Stimulated activated CD4-positive, alpha-beta T cell treated with anti-CD3 and anti-CD28 coated beads, TNF-alpha, amount 100 ng/mL, for 48 hours (primary cell): ENCODE measurements around the gene PALM3.

Source experiments
- DNase-seq, 3 donors: peaks; one replicate each; pipeline ENCODE4 v3.0.0-alpha.2; 2020; ENCODE audit warnings: low read depth in 3 of 3

Gene PALM3, protein sequence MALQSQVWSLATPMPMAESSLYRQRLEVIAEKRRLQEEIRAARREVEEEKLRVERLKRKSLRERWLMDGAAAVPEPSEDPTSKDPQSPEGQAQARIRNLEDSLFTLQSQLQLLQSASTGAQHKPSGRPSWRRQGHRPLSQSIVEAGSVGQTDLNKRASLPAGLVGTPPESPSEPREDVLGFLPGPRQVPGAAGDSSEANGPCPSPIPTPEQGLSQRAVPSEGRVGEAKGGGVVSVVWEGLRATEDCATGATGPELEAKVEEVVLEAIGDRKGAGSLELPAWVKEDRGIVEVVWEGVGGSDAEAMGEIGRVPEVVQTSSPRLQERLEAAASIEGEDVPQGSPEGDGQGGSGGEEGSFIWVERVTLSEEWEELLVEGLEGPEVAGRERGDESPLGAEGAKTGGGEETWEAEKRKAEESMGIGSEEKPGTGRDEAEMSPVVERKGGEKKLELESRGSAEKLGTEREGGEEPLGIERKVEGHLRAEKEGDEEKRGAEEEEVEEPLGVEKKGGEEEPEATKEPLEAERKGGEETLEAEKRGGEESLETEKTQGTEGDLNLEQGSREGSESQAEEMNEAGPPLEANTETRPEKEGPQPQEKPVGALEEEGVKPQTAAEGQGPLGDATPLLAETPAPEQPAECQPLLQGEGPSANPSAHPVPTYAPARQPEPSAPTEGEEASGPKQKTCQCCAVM

DNA sequence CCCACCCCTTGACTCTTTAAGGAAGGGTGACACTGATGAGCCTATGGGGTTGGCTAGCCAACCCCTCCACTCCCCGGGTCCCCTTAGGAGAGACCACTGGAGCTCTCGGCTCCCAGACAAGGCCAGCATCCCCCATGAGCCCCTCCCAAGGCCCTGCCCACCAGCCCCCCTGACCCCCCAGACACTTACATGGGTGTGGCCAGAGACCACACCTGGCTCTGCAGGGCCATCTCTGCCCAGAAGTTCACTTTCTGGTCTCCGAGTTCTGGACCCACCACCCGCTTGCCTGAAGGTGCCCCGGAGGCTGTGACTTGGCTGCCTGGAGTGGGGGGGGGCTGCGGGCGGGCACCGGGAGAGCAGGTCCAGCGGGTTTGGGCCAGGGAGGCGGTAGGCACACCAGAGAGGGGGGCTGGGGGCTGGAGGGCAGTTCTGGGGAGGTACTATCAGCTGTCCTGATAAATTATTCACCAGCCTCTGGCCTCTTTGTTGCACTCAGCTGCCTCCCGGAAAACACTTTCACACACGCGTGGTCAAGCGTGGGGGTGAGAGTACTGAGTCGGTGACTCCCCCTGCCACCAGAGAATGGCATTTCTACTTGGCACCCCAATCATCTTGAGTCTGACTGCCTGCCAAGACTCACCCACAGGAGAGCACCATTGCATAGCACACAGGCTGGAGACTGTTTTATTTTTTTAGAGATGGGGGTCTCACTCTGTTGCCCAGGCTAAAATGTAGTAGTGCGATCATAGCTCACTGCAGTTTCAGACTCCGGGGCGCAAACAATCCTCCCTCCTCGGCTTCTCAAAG, at the start of gene PALM3:
Gene PALM3 (minus strand): TSS at position 326 of the 807 bp plus-strand sequence. CDS start 96 bp downstream, at position 230.
- no peak for DNase-seq

- no peak for DNase-seq
Measured at GRCh38 chr19:14111486-14111885, 49.6 kb upstream of the PALM3 start.

DNA sequence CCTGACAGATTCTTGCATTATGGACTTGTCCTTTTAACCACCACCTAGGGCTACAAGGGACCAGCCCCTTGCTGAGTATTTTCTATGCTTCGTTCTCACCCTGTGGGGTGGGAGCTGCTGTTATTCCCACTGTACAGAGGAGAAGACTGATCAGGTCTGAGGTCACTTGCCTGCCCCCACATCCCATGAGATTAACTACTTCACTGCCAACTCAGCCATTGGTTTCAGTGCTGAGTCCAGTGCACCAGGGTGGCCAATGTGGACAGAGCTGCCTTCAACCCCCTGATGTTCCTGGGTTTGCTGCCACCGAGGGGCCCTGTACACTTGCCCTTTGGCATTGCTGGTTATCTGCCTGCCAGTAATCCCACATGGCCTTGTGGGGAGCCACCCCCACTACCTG, 48.8 kb upstream of the PALM3 start:
- no peak for DNase-seq

DNA sequence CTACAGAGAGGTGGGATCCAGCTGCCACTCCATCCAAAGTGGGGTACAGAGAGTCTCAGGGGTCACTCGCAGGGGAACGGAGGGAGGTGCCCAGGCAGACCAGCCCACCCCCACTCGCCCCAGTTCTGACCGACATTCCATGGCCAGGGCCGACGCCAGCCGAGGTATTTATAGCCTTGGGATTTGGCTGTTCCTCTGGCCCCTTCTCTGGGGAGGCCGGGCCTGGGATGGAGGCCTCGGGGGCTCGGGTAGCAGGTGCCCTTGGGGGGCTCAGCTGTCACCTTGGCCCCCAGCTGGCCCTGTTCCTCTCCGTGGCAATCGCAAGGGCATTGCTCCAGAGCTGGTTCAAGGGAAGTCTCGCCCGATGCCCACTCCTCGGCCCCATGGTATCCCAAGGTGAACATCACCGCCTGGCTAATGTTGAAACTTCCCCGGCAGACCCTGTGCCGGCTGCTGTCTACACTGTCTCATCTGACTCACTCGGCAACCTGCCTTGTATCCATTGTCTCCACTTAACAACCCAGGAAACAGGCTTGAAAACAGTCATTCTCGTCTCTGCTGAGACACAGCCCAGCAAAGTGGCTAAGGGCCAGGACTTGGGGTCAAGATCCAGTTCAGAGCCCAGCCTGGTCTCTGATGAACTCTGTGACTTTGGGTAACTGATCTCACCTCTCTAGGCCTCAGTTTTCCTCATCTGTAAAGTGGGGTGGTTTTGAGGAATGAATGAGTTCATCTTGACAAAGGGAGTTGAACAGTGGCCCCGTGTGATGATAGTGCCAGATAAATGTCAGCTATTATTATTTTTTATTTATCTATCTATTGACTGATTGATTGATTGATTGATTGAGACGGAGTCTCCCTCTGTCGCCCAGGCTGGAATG, 45.9 kb upstream of the PALM3 start:
- DNase-seq: no peak

- DNase-seq: no peak
Measured at GRCh38 chr19:14106840-14107239, 45.0 kb upstream of the PALM3 start.

DNA sequence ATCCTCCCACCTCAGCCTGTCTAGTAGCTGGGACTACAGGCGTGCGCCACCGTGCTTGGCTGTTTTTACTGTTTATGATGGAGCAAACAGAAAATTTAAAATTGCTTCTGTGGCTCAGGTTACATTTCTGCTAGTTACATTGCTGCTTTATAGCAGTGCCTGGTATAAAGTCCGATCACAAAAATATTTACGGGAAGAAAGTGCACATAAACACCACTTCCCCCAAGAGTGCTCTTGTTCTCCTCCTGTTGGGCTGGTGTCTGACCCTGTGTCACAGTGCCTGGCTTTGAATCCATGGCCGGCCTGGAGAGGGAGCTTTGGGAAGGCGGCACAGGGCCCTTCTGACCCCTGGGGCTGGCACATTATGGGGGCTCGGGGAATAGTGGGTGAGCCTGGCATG, 43.8 kb upstream of the PALM3 start:
- no peak for DNase-seq

DNA sequence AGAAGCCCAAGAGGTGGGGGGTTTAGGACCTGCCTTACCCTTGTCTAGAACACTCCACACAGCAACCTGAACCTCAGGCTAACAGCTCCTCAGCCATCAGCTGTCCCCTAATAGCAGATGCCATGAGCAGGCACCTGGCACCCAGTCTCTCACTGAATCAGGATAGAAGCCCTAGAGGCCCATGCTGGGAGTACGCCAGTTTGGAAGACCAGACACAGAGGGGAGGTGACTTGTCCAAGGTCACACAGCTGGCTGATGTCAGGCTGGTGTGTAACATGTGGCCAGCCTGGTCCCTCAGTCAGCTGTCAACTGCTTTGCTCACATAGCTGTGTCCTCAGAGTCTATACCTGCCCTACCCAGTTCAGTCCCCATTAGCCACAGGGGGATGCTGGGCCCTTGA, 41.4 kb upstream of the PALM3 start:
- DNase-seq: no peak

- DNase-seq: no peak
Measured at GRCh38 chr19:14102756-14103155, 40.9 kb upstream of the PALM3 start.

GRCh38 chr19:14102102-14102696, 40.3 kb upstream of the PALM3 start:
- no peak for DNase-seq

DNA sequence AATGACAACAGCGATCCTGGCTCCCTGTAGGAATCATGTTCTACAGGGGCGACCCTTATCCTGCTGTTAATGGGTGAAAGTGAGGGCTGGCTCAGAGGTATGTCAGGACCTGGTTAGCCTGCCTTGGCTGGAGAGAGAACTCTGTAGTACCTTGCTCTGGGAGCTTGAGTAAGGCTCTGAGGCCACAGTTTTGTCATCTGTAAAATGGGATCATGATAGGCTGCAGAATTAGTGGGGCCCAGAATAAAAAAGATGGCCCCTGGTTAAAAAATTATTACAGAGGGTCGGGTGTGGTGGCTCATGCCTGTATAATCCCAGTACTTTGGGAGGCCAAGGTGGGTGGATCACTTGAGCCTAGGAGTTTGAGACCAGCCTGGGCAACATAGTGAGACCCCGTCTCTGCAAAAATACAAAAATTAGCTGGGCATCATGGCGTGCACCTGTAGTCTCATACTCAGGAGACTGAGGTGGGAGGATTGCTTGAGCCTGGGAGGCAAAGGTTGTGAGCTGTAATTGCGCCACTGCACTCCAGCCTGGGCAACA, 39.2 kb upstream of the PALM3 start:
- DNase-seq: no peak

DNA sequence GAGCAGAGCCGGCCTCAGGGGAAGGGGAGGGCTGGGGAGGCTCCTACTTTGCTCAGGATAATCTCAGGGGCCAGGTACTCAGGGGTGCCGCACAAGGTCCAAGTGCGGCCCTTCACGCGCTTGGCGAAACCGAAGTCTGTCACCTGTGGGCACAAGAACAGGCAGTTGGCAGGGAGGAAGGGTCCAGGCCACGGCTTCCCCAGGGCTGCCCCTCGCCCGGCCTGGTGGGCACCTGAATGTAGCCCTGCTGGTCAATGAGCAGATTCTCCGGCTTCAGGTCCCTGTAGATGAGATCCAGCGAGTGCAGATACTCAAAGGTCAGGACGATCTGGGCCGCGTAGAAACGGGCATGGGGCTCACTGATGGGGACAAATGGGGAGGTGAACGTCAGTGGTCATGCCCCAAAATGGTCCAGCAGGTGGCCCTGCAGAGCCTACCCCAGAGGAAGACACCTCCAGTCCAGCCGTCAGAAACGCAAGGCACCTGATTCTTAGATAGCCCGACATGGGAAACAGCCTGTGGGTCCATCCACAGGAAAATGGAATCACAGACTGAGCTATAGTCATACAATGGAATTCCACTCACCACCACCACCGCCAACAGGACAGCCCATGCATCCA, 35.8 kb upstream of the PALM3 start:
- DNase-seq: no peak

DNA sequence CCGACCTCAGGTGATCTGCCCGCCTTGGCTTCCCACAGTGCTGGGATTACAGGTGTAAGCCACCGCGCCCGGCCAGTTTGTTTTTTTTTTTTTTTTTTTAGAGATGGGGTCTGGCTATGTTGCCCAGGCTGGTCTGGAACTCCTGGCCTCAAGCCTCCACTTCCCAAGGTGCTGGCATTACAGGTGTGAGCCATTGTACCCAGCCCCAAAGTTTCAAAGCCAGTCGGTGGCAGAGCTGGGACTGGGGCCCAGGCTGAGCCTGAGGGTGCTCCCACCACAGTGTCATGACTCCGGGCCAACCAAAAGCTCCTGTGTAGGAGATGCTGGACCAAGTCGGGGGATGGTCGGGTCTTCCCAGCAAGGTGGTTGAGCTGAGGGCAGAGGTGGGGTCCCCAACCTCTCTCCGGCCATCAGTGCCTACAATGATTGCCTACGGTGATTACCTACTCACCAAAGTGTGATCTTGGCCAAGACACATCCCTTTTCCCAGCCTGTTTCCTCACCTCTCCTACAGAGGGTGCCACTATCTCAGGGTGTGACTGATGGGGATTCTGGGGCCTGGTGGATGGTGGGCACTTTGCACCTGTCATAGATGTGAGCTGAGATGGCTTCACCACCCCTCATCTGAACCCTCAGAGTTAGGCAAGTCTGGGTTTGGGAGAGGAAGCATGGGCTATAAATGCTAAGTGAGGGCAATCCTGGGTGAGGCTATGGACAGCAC, 34.6 kb upstream of the PALM3 start:
- no peak for DNase-seq

DNA sequence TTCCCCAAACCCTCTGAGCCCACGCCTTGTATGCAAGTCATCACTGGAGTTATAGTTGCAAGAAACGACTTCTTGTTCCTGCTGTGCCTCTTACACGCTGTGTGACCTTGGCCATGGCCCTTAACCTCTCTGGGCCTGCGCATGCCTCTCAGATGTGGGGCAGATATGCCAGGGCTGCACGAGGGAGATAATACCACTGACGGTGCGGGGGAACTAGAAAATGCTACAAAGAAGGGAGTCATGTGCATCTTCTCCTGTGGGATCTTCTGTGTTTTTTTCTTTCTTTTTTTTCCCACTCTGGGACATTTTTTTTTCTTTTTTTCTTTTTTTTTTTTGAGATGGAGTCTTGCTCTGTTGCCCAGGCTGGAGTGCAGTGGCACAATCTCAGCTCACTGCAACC, 33.0 kb upstream of the PALM3 start:
- no peak for DNase-seq

DNA sequence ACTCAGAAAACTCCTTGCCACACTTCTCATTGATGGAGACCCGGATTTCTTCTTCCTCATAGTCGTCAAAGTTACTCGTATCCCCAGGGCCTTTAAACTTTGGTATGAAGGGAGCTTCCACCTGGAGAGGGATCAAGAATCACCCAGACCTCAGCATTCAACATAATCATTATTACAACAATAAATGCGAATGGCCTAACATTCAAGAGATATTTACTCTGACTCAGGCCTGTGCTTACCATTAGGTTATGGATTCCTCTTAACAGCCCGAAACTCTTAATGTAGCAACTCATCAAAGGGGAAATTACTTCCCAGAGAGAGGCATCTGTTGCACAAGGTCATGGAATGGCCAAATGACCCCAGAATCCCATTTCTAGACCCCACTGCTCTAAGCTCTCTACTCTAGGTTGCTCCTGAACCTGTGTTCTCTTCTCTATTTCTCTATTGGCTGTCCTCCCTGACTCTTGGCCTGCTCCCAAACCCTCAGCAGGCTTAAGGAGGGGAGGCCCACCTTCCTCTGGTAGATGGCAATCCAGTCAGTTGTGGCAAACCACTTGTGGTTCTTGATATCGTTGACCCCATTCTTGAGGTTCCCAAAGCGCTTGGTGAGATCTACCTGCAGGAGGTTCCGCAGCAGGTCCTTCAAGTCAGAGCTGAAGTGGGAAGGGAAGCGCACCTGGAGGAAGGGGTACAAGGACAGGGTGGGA, 31.4 kb upstream of the PALM3 start:
- DNase-seq: no peak

DNA sequence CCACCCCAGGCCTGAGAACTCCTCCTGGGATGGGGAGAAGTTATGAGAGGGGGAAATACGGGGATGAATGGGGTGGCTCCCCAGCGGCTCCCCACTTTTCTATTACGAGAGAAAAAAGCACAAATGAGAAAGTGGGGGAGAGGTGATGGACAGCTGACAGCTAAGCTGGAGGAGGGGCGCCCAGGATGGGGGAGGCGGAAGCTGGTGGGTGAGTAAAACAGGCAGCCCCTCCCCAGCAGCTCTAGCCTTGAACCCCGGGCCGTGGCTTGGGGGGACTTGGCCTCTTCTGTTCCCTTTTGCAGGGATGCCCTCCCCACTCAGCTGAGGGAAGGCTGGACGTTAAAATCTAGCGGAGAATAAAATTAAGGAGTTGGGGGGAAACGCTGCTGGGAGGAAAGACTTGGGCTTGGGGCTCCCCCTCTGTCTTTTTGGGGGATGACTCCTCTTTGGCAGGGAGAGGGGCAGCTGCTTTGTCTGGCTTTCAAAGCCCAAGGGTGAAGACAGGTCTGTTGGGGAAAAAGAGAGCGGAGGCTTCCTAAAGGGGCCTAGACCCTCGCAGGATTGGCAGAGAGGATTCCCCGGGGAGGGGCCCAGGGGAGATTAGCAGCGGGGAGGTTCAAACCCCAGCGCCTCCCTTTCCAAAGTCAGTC, 30.1 kb upstream of the PALM3 start:
- DNase-seq: no peak

DNA sequence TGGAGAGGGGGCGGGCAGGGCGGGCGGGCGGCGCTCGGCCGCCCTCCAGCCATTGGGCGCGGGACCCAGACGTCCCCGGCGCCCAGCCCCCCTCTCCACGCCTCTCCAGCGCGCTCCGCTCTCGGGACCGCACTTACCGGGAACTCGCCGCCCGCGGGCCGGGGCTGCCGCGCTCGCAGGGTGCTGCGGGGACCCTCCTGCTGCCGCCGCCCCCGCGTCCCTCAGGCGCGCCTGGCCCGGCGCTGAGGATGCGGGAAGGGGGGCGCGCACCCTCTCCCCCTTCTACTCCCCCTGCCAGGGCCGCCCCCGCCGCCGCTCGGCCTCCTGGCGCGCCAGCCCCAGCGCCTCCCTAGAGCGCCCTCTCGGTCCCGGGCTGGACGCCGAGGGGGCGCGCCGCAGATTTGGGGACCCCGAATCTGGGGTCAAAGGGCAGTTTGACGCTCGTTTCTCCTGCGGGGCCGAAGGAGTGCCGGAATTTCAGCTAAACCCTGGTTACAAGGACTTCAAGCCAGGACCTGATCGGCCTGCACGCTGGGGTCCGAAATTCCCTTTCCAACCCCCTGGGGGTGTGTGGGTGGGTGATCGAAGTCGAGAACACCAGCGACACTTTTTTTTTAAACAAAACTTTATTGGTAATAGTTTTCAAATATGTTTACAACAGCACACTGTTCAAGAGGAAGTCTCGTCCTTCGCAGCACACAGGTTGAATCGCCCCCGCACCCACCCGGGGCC, 29.4 kb upstream of the PALM3 start:
- peak; percentile 48 to 78 (median 53) for DNase-seq

DNA sequence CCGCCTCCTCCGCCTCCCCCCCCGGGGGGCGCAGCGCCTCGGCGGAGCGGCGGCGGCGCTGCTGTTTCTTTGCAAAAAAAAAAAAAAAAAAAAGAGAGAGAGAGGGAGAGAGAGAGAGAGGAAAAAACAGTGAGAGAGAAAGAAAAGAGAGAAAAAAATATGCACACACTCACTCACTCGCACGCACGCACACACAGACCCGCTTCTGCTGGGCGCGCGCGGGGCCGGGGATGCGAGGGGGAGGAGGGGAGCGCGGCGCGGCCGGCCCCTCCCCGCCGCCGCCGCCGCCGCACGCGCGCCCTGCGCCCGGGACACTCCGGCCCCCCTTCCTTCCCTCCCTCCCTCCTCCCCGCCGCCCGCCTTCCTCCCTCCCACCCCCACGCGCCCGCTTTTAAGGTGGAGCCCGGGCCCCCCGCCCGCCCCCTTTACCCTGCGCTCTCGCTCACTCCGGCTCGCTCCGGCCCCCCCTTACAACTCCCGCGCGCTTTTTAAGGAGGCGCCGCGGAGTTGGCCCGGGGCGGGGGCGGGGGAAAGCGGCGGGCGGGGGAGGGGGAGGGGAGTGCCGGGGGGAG, 28.7 kb upstream of the PALM3 start, which contains the start of gene SAMD1:
Gene SAMD1 (minus strand): TSS at position 243 of the 572 bp plus-strand sequence.
- DNase-seq: peak; percentile 66 to 84 (median 68)
